ENCODE data around the gene CADPS2. TPM values are rescaled to one million over a fixed set of nuclear protein-coding genes. Genes with fewer than 3 reads are reported as not detected.

CADPS2 gene
- total and polyA plus RNA-seq, 2 of the 8 experiments (the other 6 are each of a cell fraction or from before 2014, with no cell fraction given): 8.9 to 22.3 TPM

DNA sequence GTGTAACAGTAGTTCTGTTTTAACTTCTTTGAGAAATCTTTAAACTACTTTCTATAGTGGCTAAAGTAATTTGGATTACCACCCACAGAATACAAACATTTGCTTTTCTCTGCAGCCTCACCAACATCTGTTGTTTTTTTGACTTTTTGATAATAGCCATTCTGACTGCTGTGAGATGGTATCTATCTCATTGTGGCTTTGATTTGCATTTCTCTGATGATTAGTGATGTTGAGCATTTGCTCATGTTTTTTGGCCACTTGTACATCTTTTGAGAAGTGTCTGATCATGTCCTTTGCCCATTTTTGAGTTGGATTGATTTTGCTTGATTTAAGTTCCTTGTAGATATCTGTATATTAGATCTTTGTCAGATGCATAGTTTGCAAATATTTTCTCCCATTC lies 254.0 kb downstream of the CADPS2 start:
- Histone ChIP-seq H4K5ac (ENCODE audit: insufficient read length, low read depth, low read length) (no peak overlapping the region), H3K36me3 (ENCODE audit: control insufficient read depth in 2 of 4, insufficient read depth in 4 of 4, low read length in 3 of 4) (no peaks in the 10 kb centered on the region), H3K79me2 (ENCODE audit: control insufficient read depth in 1 of 2, insufficient read depth in 2 of 2, low read length in 2 of 2) (no peaks in the 10 kb centered on the region), H2AFZ (ENCODE audit: low read length) (no peak overlapping the region), H4K8ac (ENCODE audit: extremely low read depth, insufficient read depth, low read length) (no peak overlapping the region), H3K27me3 (replicated peaks in 1 of 4; ENCODE audit: control insufficient read depth in 3 of 4, extremely low read depth in 1 of 4, insufficient read depth in 3 of 4, low read length in 3 of 4) (no peaks in the 10 kb centered on the region), H2BK15ac (ENCODE audit: low read length) (no peak overlapping the region), H4K91ac (replicated peaks; ENCODE audit: insufficient read length, low read length) (no peak overlapping the region), H3K4me1 (replicated peaks in 1 of 4; ENCODE audit: control insufficient read depth in 3 of 4, insufficient read depth in 4 of 4, low read length in 3 of 4) (no peaks in the 10 kb centered on the region), H3K4me2 (ENCODE audit: insufficient read depth in 1 of 2, low read depth in 2 of 2, low read length in 2 of 2) (no peak overlapping the region), H3K23me2 (ENCODE audit: low read depth, low read length) (no peaks in the 10 kb centered on the region), H4K20me1 (replicated peaks in 1 of 2; ENCODE audit: control insufficient read depth in 1 of 2, insufficient read depth in 2 of 2, low read length in 2 of 2) (no peaks in the 10 kb centered on the region), H2AK5ac (ENCODE audit: low read depth, low read length) (no peak overlapping the region), H2BK12ac (ENCODE audit: low read depth, low read length) (no peak overlapping the region), H2BK120ac (replicated peaks; ENCODE audit: low read depth, low read length) (no peak overlapping the region), H3K79me1 (ENCODE audit: low read depth, low read length) (no peaks in the 10 kb centered on the region), H2BK20ac (ENCODE audit: low read length) (no peak overlapping the region), H3K23ac (ENCODE audit: insufficient read length) (no peak overlapping the region), H2BK5ac (ENCODE audit: low read depth, low read length) (no peak overlapping the region), H3K9me3 (ENCODE audit: insufficient read depth in 2 of 2, low read depth in 1 of 2, low read length in 1 of 2) (no peaks in the 10 kb centered on the region), H3K4me3 (ENCODE audit: extremely low read depth in 1 of 4, insufficient read depth in 2 of 4, low read depth in 3 of 4, low read length in 4 of 4) (no peak overlapping the region), H3K56ac (replicated peaks; ENCODE audit: insufficient read length, low read depth, low read length) (no peak overlapping the region), H3K18ac (ENCODE audit: extremely low read depth, low read length) (no peak overlapping the region), H3K27ac (ENCODE audit: low read depth, low read length) (no peak overlapping the region), H3K14ac (ENCODE audit: insufficient read length) (no peak overlapping the region), H3K9ac (replicated peaks in 1 of 4; ENCODE audit: extremely low read depth in 1 of 4, low read depth in 3 of 4, low read length in 3 of 4) (no peak overlapping the region), H3K4ac (replicated peaks; ENCODE audit: insufficient read length, low read depth, low read length) (no peak overlapping the region)
- ChIA-PET CTCF (ENCODE audit: partially characterized antibody) (no interaction called here), POLR2A (ENCODE audit: partially characterized antibody) (no interaction called here)
- DNase-seq (ENCODE audit: low read depth in 1 of 2, low spot score in 2 of 2) (no peak), FAIRE-seq (no peak)
- TF ChIP-seq SP1 (IDR thresholded peaks at IDR 0.05; ENCODE audit: low read depth, low read length) (no peak), RXRA (IDR thresholded peaks at IDR 0.05; ENCODE audit: insufficient read depth, low read depth, low read length) (no peak), CBX8 (IDR thresholded peaks at IDR 0.05; ENCODE audit: borderline replicate concordance, low read depth, low read length) (no peak), CEBPB (IDR thresholded peaks at IDR 0.05; ENCODE audit: low read depth, low read length) (no peak), CHD1 (IDR thresholded peaks at IDR 0.05; ENCODE audit: low read depth, low read length) (no peak), TAF1 (IDR thresholded peaks at IDR 0.05; ENCODE audit: low read depth, low read length) (no peak), SAP30 (IDR thresholded peaks at IDR 0.05; ENCODE audit: insufficient read depth, insufficient replicate concordance, low read length) (no peak), EZH2 (IDR thresholded peaks at IDR 0.05; ENCODE audit: low read depth, low read length, severe bottlenecking) (no peak), BCL11A (IDR thresholded peaks at IDR 0.05; ENCODE audit: low read depth in 2 of 2, low read length in 2 of 2) (no peak), SIN3A (conservative IDR thresholded peaks at IDR 0.05 in 1 of 2, IDR thresholded peaks at IDR 0.05 in 1 of 2; ENCODE audit: low read depth in 1 of 2, low read length in 2 of 2) (no peak), RNF2 (IDR thresholded peaks at IDR 0.05; ENCODE audit: borderline replicate concordance, low read depth, low read length, missing control alignments, poor library complexity, severe bottlenecking) (no peak)
- TF ChIP-seq, protein P1, sequence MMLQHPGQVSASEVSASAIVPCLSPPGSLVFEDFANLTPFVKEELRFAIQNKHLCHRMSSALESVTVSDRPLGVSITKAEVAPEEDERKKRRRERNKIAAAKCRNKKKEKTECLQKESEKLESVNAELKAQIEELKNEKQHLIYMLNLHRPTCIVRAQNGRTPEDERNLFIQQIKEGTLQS (IDR thresholded peaks at IDR 0.05; ENCODE audit: insufficient read depth, low read depth, low read length): no peak
- TF ChIP-seq, protein P2, sequence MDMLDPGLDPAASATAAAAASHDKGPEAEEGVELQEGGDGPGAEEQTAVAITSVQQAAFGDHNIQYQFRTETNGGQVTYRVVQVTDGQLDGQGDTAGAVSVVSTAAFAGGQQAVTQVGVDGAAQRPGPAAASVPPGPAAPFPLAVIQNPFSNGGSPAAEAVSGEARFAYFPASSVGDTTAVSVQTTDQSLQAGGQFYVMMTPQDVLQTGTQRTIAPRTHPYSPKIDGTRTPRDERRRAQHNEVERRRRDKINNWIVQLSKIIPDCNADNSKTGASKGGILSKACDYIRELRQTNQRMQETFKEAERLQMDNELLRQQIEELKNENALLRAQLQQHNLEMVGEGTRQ (IDR thresholded peaks at IDR 0.05; ENCODE audit: low read length): no peak

Measured in H1 (cell line).